GM12873 (cell line): Measurements from ENCODE around the gene HEATR5A.

Experiments
- CTCF ChIP-seq: IDR thresholded peaks from 2 replicates; pipeline ENCODE4 v1.5.1; 2012; ENCODE audit warnings: low read depth, mild to moderate bottlenecking, moderate library complexity, low read length, control low read depth; ENCODE audit not compliant: insufficient read depth; ENCODE audit errors: missing control alignments

HEATR5A gene

GRCh38 chr14:31346097-31346496 lies 74.3 kb downstream of the HEATR5A start:
- no peak for TF ChIP-seq CTCF

GRCh38 chr14:31341280-31341679 lies 79.1 kb downstream of the HEATR5A start:
- TF ChIP-seq CTCF: no peak

DNA sequence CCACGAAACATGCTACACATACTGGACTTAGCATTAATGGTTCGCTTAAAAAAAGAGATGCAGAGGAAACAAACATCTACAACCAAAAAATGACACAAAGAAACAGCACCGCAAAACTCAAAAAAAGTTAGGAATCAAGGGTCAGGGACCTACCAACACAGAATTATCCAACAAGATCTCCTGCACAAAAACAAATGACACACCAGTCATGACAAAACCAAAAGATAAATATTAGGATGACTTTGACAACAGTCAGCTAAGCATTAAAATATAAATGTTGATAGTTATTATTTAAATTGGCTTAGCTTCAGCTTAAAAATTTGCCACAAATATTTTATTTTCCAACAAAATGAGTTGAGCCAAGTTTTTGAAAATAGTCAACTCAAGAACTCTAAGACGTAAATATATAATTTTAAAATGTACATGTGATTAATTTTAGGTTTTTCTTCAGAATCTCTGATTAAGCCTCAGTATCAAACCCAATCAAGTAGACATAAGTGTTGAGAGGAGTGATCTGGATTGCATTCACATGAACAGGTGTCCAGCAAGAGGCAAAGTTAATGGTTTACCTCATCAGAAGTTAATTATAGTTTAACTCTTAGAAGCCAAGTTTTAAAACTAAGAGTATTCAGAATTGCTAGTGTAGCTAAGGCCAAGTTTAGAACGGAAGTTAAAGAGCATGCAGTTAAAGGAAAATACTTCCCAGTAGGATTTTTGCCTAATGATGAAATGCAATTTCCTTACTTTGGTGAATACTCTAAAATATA lies 79.9 kb downstream of the HEATR5A start:
- TF ChIP-seq CTCF: no peak

- no peak for TF ChIP-seq CTCF
These were observed 80.6 kb downstream of the HEATR5A start for GRCh38 chr14:31339743-31340142.

DNA sequence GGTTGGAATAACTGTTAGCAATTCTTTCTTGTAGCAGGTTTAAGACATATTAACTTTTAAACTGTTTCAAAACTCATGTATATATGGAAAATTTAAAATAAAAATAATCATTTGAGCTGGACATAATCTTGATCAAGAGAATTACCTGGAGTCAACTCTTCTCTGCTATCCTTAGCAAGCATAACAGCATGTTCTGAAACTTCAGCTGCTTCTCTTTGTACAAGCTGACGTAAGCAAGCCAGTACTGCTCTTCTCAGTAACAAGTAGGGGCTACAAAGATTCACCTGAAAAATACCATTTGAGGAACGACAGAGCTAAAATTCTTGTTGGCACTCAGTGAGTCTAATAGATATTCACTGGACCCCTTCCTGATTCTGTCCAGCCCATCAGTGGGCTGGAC lies 83.0 kb downstream of the HEATR5A start:
- no peak for TF ChIP-seq CTCF

DNA sequence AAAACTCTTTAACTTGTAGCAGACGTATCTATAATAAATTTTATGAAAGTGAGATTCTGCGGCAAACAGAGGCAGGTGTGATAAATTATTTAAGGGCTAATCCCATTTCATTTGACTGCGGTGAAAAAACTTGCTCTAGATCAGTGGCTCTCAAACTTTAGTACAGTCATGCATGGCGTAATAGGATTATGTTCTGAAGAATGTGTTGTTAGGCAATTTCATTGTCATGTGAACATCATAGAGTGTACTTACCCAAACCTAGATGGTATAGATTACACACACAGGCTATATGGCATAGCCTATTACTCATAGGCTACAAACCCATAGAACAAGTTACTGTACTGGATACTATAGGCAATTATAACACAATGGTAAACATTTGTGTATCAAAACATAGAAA lies 83.7 kb downstream of the HEATR5A start:
- TF ChIP-seq CTCF: no peak

GRCh38 chr14:31326111-31326510 lies 94.2 kb downstream of the HEATR5A start:
- no peak for TF ChIP-seq CTCF
